IMR-90 (cell line): Measurements from ENCODE around the gene FNDC1. TPM values are rescaled to one million over a fixed set of nuclear protein-coding genes. Genes with fewer than 3 reads are reported as not detected.

Experiments
- ATAC-seq: fragments of 200-7000 bp; cut with Tn5 transposase; 2 replicates; pipeline ENCODE4 v1.9.1; 2020; ENCODE audit warnings: low read depth, mild to moderate bottlenecking, moderate library complexity
- BruUV-seq: library from RNA; stranded (reverse); fragments of 400-500 nt; replicated peaks from 2 replicates; lab custom pipeline; 2021; lab: Mats Ljungman, UMichigan
- CTCF ChIA-PET: fragments of 300-600 bp; formaldehyde crosslinking; extraction: SDS; loops from one replicate; lab custom pipeline; 2021; ENCODE audit warnings: antibody characterized with exemption; lab: Yijun Ruan, JAX
- POLR2A ChIA-PET: fragments of 300-600 bp; sonication (Branson Sonifier 250); formaldehyde crosslinking; loops from one replicate; lab custom pipeline; 2022; ENCODE audit warnings: antibody characterized with exemption; ENCODE audit not compliant: unreplicated experiment; lab: Charles Lee
- DNase-seq: peaks from one replicate; pipeline ENCODE4 v3.0.0; 2013
- H2AFZ ChIP-seq: replicated peaks from 2 replicates; pipeline ENCODE3; 2013; ENCODE audit warnings: low read length, mild to moderate bottlenecking; ENCODE audit not compliant: poor library complexity
- H2AK5ac ChIP-seq: 2 replicates; pipeline ENCODE4 v1.6.1; 2013; ENCODE audit warnings: low read depth, low read length, inconsistent platforms
- H2AK9ac ChIP-seq: replicated peaks from 2 replicates; pipeline ENCODE3; 2013; ENCODE audit warnings: mild to moderate bottlenecking, low read depth, low read length, moderate library complexity; ENCODE audit not compliant: poor library complexity
- H2BK120ac ChIP-seq: 2 replicates; pipeline ENCODE4 v1.6.1; 2013; ENCODE audit warnings: low read depth, low read length, inconsistent platforms
- H2BK15ac ChIP-seq: 3 replicates; pipeline ENCODE4 v1.6.1; 2013; ENCODE audit warnings: low read depth, low read length, inconsistent platforms
- H2BK20ac ChIP-seq: 2 replicates; pipeline ENCODE4 v1.6.1; 2013; ENCODE audit warnings: low read depth, mild to moderate bottlenecking, inconsistent platforms, low read length, moderate library complexity
- H2BK5ac ChIP-seq: 2 replicates; pipeline ENCODE4 v1.6.1; 2013; ENCODE audit warnings: mild to moderate bottlenecking, low read depth, low read length, inconsistent platforms; ENCODE audit not compliant: poor library complexity, severe bottlenecking
- H3K14ac ChIP-seq: replicated peaks from 2 replicates; pipeline ENCODE4 v1.6.1; 2013; ENCODE audit warnings: low read depth, low read length, inconsistent platforms
- H3K18ac ChIP-seq: 2 replicates; pipeline ENCODE4 v1.6.1; 2013; ENCODE audit warnings: low read depth, low read length, control low read depth
- H3K23ac ChIP-seq: 2 replicates; pipeline ENCODE4 v1.6.1; 2013; ENCODE audit warnings: low read depth, low read length, inconsistent platforms
- H3K27ac ChIP-seq: 2 replicates; pipeline ENCODE4 v1.5.1; 2013; ENCODE audit warnings: mild to moderate bottlenecking, control low read depth, low read length; ENCODE audit not compliant: insufficient read depth
- H3K27me3 ChIP-seq: 2 replicates; pipeline ENCODE4 v1.6.1; 2013; ENCODE audit warnings: low read length; ENCODE audit not compliant: control insufficient read depth, insufficient read depth
- H3K36me3 ChIP-seq: 2 replicates; pipeline ENCODE4 v1.6.1; 2013; ENCODE audit warnings: low read length, mixed read lengths; ENCODE audit not compliant: control insufficient read depth, insufficient read depth
- H3K4ac ChIP-seq: 2 replicates; pipeline ENCODE4 v1.6.1; 2013; ENCODE audit warnings: low read depth, low read length, inconsistent platforms
- H3K4me1 ChIP-seq: 2 replicates; pipeline ENCODE4 v1.6.1; 2013; ENCODE audit warnings: low read length, mixed read lengths; ENCODE audit not compliant: control insufficient read depth, insufficient read depth
- H3K4me2 ChIP-seq: 2 replicates; pipeline ENCODE4 v1.6.1; 2013; ENCODE audit warnings: low read depth, mild to moderate bottlenecking, control low read depth, low read length, moderate library complexity
- H3K4me3 ChIP-seq: 2 replicates; pipeline ENCODE4 v1.5.1; 2013; ENCODE audit warnings: low read depth, mild to moderate bottlenecking, control low read depth, low read length, moderate library complexity; ENCODE audit not compliant: insufficient read depth
- H3K56ac ChIP-seq: 2 replicates; pipeline ENCODE4 v1.6.1; 2013; ENCODE audit warnings: low read length, inconsistent platforms; ENCODE audit not compliant: insufficient read depth; ENCODE audit errors: extremely low read depth
- H3K79me1 ChIP-seq, 2 experiments: 2 replicates each; pipeline ENCODE4 v1.6.1; 2013; ENCODE audit warnings: low read length in 2 of 2, inconsistent platforms in 1 of 2, low read depth in 1 of 2
- H3K9ac ChIP-seq: 2 replicates; pipeline ENCODE4 v1.6.1; 2013; ENCODE audit warnings: low read depth, low read length, control low read depth
- H3K9me1 ChIP-seq: 2 replicates; pipeline ENCODE4 v1.6.1; 2013; ENCODE audit warnings: low read length, inconsistent platforms; ENCODE audit not compliant: insufficient read depth
- H3K9me3 ChIP-seq: 2 replicates; pipeline ENCODE4 v1.6.1; 2013; ENCODE audit warnings: low read length; ENCODE audit not compliant: control insufficient read depth, insufficient read depth
- H4K20me1 ChIP-seq: 2 replicates; pipeline ENCODE4 v1.6.1; 2013; ENCODE audit warnings: low read length, inconsistent platforms; ENCODE audit not compliant: insufficient read depth
- H4K5ac ChIP-seq: 2 replicates; pipeline ENCODE4 v1.6.1; 2013; ENCODE audit warnings: mild to moderate bottlenecking, low read depth, low read length, control low read depth
- H4K8ac ChIP-seq, 2 experiments: 2 replicates each; pipeline ENCODE4 v1.6.1; 2013; ENCODE audit warnings: low read depth in 2 of 2, low read length in 2 of 2, control low read depth in 1 of 2, inconsistent platforms in 1 of 2
- H4K91ac ChIP-seq: 2 replicates; pipeline ENCODE4 v1.6.1; 2013; ENCODE audit warnings: low read depth, low read length, inconsistent platforms; ENCODE audit not compliant: insufficient read depth
- BHLHE40 ChIP-seq: fragments of 150-350 bp; IDR thresholded peaks from 2 replicates; pipeline ENCODE4 v1.6.1; 2016; ENCODE audit warnings: mild to moderate bottlenecking, low read depth, low read length
- CEBPB ChIP-seq: IDR thresholded peaks from 2 replicates; pipeline ENCODE4 v1.6.1; 2012; ENCODE audit warnings: low read depth, low read length, improper control_type of control experiment
- CHD1 ChIP-seq: IDR thresholded peaks from 2 replicates; pipeline ENCODE4 v1.6.1; 2012; ENCODE audit warnings: low read depth, low read length, improper control_type of control experiment
- FOS ChIP-seq: fragments of 150-350 bp; IDR thresholded peaks from 2 replicates; pipeline ENCODE4 v1.6.1; 2016; ENCODE audit warnings: low read depth, low read length
- MAFK ChIP-seq: IDR thresholded peaks from 2 replicates; pipeline ENCODE4 v1.6.1; 2012; ENCODE audit warnings: low read depth, low read length, improper control_type of control experiment
- MAZ ChIP-seq: IDR thresholded peaks from 2 replicates; pipeline ENCODE4 v1.6.1; 2012; ENCODE audit warnings: low read depth, mild to moderate bottlenecking, low read length, improper control_type of control experiment, moderate library complexity, borderline replicate concordance
- MXI1 ChIP-seq: IDR thresholded peaks from 2 replicates; pipeline ENCODE4 v1.6.1; 2012; ENCODE audit warnings: low read depth, mild to moderate bottlenecking, low read length, moderate library complexity, borderline replicate concordance
- NFE2L2 ChIP-seq: fragments of 150-350 bp; IDR thresholded peaks from 2 replicates; pipeline ENCODE4 v1.6.1; 2016; ENCODE audit warnings: low read depth, mild to moderate bottlenecking, low read length
- POLR2A ChIP-seq: IDR thresholded peaks from 2 replicates; pipeline ENCODE4 v1.6.1; 2012; ENCODE audit warnings: mild to moderate bottlenecking, low read depth, low read length
- RAD21 ChIP-seq: IDR thresholded peaks from 2 replicates; pipeline ENCODE4 v1.6.1; 2012; ENCODE audit warnings: low read length, improper control_type of control experiment
- RCOR1 ChIP-seq: IDR thresholded peaks from 2 replicates; pipeline ENCODE4 v1.6.1; 2012; ENCODE audit warnings: mild to moderate bottlenecking, low read length, improper control_type of control experiment; ENCODE audit not compliant: insufficient replicate concordance
- RFX5 ChIP-seq: IDR thresholded peaks from 2 replicates; pipeline ENCODE4 v1.8.0; 2012; ENCODE audit warnings: low read depth, mild to moderate bottlenecking, low read length, moderate library complexity
- SMC3 ChIP-seq: fragments of 150-350 bp; IDR thresholded peaks from 2 replicates; pipeline ENCODE4 v1.6.1; 2016; ENCODE audit warnings: low read depth, mild to moderate bottlenecking, antibody characterized with exemption, low read length, moderate library complexity
- WGBS, 2 experiments: methylation state at CpG; one replicate each; pipeline versions ENCODE4 v1.1.5 to v1.1.7; 2013; ENCODE audit warnings: missing lambda C conversion rate in 2 of 2; ENCODE audit not compliant: insufficient read length in 1 of 2; ENCODE audit errors: extremely low coverage in 2 of 2; 5-methylcytosine and 5-hydroxymethylcytosine counted together
- dilution Hi-C: fragments of 300-500 bp; cut with HindIII; formaldehyde crosslinking; loops from one replicate; pipeline ENCODE4 v1.14.3; 2018; ENCODE audit warnings: low sequenced_read_pairs; ENCODE audit not compliant: unreplicated experiment
- in situ Hi-C: fragments of 300-500 bp; cut with MboI; formaldehyde crosslinking; loops from 3 replicates; pipeline ENCODE4 v1.14.3; 2019; ENCODE audit warnings: low sequenced_read_pairs, inconsistent platforms, mixed read lengths
- intact Hi-C: fragments of 100-400 bp; cut with micrococcal nuclease; formaldehyde crosslinking; loops from 2 replicates; pipeline ENCODE4 v1.10.0; 2022
- polyA plus RNA-seq, 3 experiments: library from polyadenylated mRNA; depleted of rRNA; stranded (reverse); fragments of >200 nt; gene quantifications; 2 replicates each; pipeline ENCODE4 v1.2.3, GENCODE V29; 2012; ENCODE audit warnings: low replicate concordance in 1 of 3
- total RNA-seq: library from RNA; depleted of rRNA; stranded (reverse); fragments of >200 nt; gene quantifications from 2 replicates; pipeline ENCODE4 v1.2.3, GENCODE V29; 2012
- TF ChIP-seq, protein P1 (sequence below): fragments of 150-350 bp; IDR thresholded peaks from 2 replicates; pipeline ENCODE4 v1.6.1; 2016; ENCODE audit warnings: low read depth, mild to moderate bottlenecking, low read length, moderate library complexity, borderline replicate concordance
- TF ChIP-seq, protein P2 (sequence below): conservative IDR thresholded peaks from 2 replicates; pipeline ENCODE4 v1.5.1; 2012; ENCODE audit warnings: mild to moderate bottlenecking, low read depth, low read length, improper control_type of control experiment
- TF ChIP-seq, protein P3 (sequence below): fragments of 150-350 bp; IDR thresholded peaks from 2 replicates; pipeline ENCODE4 v1.6.1; 2017; ENCODE audit warnings: mild to moderate bottlenecking, antibody characterized with exemption, low read length, low read depth

FNDC1 gene
- total and polyA plus RNA-seq, 2 of the 4 experiments (the other 2 are of a cell fraction): 0.03 TPM; not detected in 1

DNA sequence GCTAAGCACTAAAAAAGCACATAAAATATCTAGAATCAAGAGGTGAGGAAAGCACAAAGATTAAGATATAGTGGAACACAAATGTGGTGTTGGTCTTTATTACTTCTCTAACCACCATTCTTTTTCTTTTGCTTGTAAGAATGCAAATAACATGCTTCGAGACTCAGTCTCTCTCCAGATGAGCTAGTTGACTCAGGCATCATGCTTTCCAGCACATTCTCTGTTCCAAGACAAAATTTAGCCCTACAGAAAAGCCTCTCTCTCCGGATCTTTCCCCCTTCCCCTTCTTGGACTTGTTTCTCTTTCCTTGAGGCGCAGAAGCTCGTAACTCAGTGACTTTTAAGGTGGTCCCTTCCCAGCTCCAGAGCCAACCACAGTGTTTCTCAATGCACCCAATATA lies 91.0 kb downstream of the FNDC1 start:
- no peak overlapping the region for H3K4me2 ChIP-seq
- dilution Hi-C loops (no loop called here), in situ Hi-C loops (no loop called here), intact Hi-C loops (no loop called here)
- DNase-seq (no peak), ATAC-seq (no peak)
- H4K20me1 ChIP-seq: no peaks in the 10 kb centered on the region
- H2BK120ac ChIP-seq: no peak overlapping the region
- no peak overlapping the region for H3K4ac ChIP-seq
- H4K91ac ChIP-seq: no peak overlapping the region
- H2BK5ac ChIP-seq: no peak overlapping the region
- no peak overlapping the region for H2AFZ ChIP-seq
- no peak overlapping the region for H3K23ac ChIP-seq
- H2BK15ac ChIP-seq: no peak overlapping the region
- H2AK5ac ChIP-seq: no peak overlapping the region
- TF ChIP-seq, protein P1, sequence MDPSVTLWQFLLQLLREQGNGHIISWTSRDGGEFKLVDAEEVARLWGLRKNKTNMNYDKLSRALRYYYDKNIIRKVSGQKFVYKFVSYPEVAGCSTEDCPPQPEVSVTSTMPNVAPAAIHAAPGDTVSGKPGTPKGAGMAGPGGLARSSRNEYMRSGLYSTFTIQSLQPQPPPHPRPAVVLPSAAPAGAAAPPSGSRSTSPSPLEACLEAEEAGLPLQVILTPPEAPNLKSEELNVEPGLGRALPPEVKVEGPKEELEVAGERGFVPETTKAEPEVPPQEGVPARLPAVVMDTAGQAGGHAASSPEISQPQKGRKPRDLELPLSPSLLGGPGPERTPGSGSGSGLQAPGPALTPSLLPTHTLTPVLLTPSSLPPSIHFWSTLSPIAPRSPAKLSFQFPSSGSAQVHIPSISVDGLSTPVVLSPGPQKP: no peak
- TF ChIP-seq CEBPB: no peak
- TF ChIP-seq RCOR1: no peak
- TF ChIP-seq RAD21: no peak
- no peak for TF ChIP-seq CHD1
- TF ChIP-seq, protein P2, sequence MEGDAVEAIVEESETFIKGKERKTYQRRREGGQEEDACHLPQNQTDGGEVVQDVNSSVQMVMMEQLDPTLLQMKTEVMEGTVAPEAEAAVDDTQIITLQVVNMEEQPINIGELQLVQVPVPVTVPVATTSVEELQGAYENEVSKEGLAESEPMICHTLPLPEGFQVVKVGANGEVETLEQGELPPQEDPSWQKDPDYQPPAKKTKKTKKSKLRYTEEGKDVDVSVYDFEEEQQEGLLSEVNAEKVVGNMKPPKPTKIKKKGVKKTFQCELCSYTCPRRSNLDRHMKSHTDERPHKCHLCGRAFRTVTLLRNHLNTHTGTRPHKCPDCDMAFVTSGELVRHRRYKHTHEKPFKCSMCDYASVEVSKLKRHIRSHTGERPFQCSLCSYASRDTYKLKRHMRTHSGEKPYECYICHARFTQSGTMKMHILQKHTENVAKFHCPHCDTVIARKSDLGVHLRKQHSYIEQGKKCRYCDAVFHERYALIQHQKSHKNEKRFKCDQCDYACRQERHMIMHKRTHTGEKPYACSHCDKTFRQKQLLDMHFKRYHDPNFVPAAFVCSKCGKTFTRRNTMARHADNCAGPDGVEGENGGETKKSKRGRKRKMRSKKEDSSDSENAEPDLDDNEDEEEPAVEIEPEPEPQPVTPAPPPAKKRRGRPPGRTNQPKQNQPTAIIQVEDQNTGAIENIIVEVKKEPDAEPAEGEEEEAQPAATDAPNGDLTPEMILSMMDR: no peak
- no peak for TF ChIP-seq POLR2A
- no peak for TF ChIP-seq BHLHE40
- no peak for TF ChIP-seq MXI1
- TF ChIP-seq, protein P3, sequence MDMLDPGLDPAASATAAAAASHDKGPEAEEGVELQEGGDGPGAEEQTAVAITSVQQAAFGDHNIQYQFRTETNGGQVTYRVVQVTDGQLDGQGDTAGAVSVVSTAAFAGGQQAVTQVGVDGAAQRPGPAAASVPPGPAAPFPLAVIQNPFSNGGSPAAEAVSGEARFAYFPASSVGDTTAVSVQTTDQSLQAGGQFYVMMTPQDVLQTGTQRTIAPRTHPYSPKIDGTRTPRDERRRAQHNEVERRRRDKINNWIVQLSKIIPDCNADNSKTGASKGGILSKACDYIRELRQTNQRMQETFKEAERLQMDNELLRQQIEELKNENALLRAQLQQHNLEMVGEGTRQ: no peak
- TF ChIP-seq FOS: no peak
- TF ChIP-seq RFX5: no peak
- TF ChIP-seq NFE2L2: no peak
- no peak for TF ChIP-seq MAFK
- no peak for TF ChIP-seq MAZ
- no peak for TF ChIP-seq SMC3
- no peak overlapping the region for H3K18ac ChIP-seq
- no peak overlapping the region for H3K9ac ChIP-seq
- H3K27ac ChIP-seq: no peak overlapping the region
- no peaks in the 10 kb centered on the region for H3K27me3 ChIP-seq
- ChIA-PET CTCF (no interaction called here), POLR2A (no interaction called here)
- no peak overlapping the region for H2BK20ac ChIP-seq
- H3K4me1 ChIP-seq: no peaks in the 10 kb centered on the region
- no peaks in the 10 kb centered on the region for H3K9me1 ChIP-seq
- no peak overlapping the region for H3K14ac ChIP-seq
- H2AK9ac ChIP-seq: no peak overlapping the region
- no peak overlapping the region for H3K56ac ChIP-seq
- no peak overlapping the region for H4K5ac ChIP-seq
- H3K79me1 ChIP-seq: no peaks in the 10 kb centered on the region
- H3K4me3 ChIP-seq: no peak overlapping the region
- H4K8ac ChIP-seq: no peak overlapping the region
- no peaks in the 10 kb centered on the region for H3K36me3 ChIP-seq
- H3K9me3 ChIP-seq: no peaks in the 10 kb centered on the region; the same call in 1 of the 2 replicates
- WGBS, 2 experiments: 20% methylated on average over 1 of the region's 4 CpGs; no CpG with 5 or more reads in 1 of the 2 experiments
- no TSS peak for BruUV-seq
